Measurements from ENCODE around the gene SNRNP200.

DNA sequence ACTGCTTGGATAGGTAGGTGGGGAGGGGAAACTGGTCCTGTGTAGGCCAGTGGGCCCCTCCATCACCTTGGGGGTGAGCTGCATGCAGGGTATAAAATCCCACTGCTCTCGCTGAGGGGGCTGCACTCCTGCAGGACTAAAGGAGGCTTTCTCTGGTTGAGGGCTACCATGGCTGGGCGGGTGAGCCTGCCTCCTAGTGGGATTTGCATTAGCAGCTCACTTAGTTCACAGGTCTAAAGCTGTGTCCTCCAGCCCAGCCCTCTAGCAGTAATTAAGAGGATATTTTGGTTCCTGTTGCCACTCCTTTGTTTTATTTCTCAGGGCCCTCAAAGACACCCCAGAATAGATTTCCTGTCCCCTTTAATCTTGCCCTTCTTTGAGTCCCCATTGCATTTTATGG, 64.1 kb downstream of the SNRNP200 start:
- TF ChIP-seq POLR2A (IDR thresholded peaks at IDR 0.05): no peak
- TF ChIP-seq, protein P1, sequence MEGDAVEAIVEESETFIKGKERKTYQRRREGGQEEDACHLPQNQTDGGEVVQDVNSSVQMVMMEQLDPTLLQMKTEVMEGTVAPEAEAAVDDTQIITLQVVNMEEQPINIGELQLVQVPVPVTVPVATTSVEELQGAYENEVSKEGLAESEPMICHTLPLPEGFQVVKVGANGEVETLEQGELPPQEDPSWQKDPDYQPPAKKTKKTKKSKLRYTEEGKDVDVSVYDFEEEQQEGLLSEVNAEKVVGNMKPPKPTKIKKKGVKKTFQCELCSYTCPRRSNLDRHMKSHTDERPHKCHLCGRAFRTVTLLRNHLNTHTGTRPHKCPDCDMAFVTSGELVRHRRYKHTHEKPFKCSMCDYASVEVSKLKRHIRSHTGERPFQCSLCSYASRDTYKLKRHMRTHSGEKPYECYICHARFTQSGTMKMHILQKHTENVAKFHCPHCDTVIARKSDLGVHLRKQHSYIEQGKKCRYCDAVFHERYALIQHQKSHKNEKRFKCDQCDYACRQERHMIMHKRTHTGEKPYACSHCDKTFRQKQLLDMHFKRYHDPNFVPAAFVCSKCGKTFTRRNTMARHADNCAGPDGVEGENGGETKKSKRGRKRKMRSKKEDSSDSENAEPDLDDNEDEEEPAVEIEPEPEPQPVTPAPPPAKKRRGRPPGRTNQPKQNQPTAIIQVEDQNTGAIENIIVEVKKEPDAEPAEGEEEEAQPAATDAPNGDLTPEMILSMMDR (IDR thresholded peaks at IDR 0.05): no peak
